HUDEP-2 (cell line): Measurements from ENCODE around the gene GIT1.

Experiments
- DNase-seq, 76 experiments: peaks; one replicate each; lab custom pipeline; 2025; ENCODE audit not compliant: unreplicated experiment in 76 of 76; lab: John Stamatoyannopoulos, UW

GIT1 gene

DNA sequence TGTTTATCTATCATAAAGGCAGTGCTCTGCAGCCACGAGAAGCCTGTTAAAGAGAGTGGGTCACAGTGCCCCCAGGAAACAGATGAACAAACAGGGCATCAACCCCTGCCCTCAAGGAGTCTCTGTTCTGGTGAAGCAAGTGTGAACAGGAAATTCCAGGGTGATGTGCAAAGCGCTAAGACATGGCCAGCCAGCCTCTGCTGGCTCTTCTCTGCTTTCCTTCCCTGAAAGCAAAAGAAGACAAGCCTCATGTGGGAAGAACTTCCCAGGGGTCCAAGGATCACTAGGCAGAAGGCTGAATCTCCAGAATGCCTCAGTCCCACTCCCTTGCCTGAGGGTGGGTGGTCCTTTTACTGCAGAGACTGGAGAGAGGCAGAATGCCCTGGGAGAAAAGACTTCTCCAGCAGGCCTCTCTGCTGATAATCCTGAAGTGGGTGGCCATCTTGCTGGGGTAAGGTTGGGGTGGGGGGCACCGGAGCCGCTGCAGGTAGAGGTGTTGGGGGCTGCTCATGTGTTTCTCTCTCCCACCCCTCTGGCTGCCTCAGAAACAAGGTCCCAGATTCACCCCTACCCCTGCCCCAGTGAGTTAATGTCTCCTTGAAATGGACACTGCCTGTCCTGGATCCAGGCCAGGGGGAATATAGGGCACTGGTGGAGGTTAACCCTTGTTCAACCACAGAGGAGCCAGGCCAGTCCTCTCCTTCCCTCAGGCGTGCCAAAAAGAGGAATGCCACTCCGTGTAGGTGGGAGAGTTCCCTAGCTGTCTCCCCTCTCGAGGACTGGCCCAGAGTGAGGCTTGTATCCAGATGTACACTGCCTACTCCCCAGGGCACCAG, 5.9 kb upstream of the GIT1 start:
- no peak for DNase-seq

DNA sequence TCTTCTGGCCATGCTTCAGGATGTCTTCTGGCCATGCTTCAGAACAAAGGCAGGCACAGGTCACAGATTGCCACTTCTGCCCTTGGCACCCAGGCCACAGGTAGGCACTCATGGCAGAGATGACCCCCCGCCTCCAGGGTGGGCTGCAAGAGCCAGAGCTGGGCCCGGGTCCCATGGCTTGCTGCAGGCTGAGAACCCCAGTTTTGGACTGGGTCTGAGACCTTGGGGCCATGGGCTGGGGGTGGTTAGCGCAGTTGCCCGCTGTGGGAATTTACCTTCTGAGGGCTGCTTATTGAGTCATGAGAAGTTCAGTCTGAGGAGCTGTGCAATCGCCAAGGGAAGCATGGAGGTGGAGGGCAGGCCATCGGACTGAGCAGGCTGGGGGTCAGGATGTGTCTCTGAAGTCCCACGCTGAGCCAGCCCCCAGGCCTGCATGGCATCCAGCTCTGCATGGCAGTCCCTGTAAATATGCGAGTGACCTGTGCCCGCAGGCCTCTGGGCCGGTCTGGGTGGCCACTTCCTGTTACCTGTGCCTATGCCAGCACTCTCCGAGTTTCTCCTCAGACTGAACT, 5.2 kb upstream of the GIT1 start:
- no peak for DNase-seq

DNA sequence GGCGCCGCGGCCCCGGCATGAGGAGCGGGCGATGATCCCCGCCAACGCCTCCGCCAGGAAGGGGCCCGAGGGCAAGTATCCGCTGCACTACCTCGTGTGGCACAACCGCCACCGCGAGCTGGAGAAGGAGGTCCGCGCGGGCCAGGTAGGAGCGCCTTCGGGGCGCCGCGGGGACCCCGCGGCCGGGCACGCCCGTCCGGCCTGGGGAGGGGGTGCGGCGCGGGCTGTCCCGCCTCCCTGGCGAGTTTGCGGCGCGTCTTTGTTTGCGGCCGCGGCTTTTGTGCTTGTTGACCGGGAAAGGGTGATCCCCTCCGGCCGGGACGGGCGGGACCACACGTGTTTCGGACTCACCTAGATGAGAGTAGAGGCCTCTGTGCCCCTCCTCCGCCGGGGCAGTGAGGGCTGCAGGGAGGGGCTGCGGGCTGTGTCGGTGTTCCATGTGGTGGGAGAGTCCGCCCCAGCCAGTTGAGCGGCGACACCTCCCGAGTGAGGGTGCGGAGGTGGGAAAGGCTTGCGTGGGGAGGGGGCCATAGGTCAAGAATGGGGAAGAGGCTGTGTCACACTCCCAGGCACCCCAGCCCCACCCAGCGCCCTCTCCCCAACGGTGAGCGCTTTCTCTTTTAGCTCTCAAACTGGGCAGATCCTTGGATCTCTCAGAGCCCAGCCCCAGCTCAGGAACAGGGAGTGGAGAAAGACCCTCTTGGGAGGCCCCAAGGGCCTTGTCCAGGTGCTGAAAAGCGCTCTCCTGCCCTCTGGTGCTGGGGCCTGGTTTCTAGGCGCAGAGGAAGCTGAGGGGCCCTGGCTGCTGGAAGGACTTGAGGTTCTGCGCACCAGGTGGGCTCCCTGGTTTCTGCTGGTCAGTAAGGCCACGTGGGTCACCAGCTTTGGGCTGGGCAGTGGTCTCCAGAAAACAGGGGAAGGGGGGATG, 4.4 kb upstream of the GIT1 start:
- peak in 17 of 76 experiments; percentile 6 to 34 (median 14) for DNase-seq

GRCh38 chr17:29592850-29593551, 3.6 kb upstream of the GIT1 start, which contains the start of gene ANKRD13B:
TSS of gene ANKRD13B (plus strand) at chr17:29593132. CDS start at chr17:29593622, 490 bp downstream.
- peak in 6 of 76 experiments; percentile 9 to 29 (median 14) for DNase-seq

DNA sequence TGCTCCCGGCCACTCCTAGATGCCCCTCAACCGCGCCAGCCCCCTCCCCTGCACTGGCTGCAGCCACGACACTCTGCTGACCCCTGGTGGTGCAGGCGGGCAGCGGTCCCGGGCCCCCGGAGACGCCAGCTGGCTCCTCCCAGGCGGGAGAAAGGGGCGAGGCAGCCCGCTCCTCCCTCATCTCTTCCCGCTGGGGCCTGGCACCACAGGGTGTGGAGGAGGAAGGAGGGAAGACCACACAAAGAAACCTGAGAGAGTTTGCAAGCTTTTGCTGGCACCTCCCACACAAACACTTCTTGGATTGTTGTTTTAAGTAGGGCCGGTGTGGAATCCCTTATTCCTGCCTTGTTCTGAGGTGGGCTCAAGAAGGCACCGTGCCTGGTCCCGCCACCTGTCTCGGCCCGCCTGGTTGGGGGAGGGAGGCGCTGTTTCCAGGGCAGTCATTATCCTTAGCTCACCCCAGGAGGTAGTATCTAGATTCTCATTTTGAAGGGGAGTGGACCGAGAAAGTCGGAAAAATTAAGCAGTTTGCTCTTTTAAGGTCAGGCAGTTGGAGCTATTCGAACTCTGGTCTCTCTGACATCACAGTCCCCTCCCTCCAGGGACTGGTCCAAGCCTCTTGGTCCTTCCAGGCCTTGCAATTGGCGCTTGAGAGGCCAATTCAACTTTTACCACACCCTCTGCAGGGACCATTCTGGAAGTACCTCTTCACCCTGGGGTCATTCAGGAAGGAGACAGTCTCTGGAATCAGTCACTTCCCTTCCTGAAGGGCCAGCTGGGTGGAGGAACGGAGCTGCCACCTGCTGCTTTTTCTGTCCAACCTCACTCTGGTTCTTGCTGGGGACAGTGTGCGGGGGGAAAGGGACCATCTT, 2.5 kb upstream of the GIT1 start:
- DNase-seq, result peak in 70 of 76 experiments; percentile 13 to 89 (median 67)

- peak in 45 of 76 experiments; percentile 16 to 77 (median 49) for DNase-seq
Observed at GRCh38 chr17:29591146-29591736, 1.8 kb upstream of the GIT1 start.

GRCh38 chr17:29590411-29591145, 1.1 kb upstream of the GIT1 start:
- DNase-seq, result peak in 7 of 76 experiments; percentile 15 to 57 (median 38)

GRCh38 chr17:29588562-29589411, 661 bp downstream of the GIT1 start:
- DNase-seq, result peak in 7 of 76 experiments; percentile 7 to 26 (median 20)

DNA sequence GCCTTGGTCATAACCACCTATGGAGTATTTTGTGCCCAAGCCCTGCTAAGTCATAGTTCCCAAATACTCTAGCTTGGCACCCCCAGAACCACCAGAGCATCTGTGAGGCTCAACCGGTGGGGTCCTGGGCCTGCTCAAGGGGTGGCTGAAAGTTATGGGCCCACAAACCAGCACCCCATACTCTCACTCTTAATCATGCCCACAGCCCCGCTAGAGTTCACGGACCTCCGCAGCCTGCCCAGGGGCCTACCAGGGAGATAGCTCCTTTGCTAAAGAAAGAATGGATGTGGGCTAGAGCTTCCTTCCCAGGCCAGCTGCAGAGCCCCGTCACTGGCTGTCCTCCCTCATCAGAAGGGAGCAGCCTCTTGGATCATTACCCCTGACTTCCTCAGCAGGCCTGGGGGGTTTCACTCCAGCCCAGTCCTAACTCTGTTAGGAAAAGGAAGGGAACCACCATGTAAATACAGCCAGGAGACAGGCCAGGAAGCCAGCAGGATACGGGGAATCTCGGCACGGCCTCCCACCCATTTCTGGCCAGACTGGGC, 1.4 kb downstream of the GIT1 start:
- no peak for DNase-seq

DNA sequence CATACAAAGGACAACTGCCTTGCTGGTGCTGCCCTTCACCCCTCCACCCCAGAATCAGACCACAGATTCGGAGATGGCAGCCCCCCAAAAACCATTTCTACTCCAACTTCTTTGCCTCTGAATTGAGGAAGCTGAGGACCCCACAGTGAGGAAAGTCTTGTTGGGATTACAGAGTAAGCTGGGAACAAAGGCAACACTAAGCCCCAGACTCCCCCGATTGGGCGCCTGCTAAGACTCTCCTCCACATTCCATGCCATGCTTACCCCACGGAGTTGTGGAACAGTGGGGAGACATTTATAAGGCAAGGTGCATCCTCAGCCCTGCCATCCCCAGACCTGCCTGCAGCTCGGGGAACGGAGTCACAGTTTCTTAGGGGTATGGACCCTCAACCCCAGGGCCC, 1.9 kb downstream of the GIT1 start:
- no peak for DNase-seq

- DNase-seq, result no peak
Observed at GRCh38 chr17:29586676-29587469, 2.6 kb downstream of the GIT1 start.

DNA sequence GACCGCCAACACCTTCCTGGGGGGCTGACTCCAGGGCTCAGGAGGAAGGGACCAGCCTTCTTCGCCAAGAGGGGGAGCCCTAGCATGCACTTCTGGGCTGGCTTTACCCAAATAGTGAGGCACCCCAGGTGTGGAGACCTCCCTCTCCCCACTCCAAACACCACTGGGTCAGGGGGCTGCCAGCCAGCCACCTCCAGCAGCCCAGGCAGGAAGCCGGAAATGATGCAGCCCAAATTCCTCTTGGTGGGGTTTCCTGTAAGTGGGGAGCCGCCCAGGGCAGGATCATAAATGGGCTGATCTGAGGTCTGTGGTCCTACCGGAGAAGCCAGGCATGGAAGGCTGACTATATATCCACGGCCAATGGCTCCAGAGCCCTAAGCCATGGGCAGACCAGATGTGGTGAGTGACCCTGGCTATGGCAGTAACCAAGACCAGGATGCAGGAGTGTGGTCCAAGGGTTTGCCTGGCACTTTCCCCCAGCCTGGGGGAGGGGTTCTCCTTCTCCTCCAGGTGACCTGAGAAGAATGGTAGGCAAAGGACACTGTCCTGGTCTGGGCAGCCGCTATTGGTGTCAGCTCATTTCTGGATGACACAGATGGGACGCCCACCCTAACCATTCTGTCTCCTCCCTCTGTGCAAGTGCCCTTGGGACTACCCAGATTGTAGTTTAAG, 4.2 kb downstream of the GIT1 start:
- peak in 1 of 76 experiments; percentile 9 for DNase-seq

GRCh38 chr17:29584452-29585079, 4.9 kb downstream of the GIT1 start:
- DNase-seq, result no peak

DNA sequence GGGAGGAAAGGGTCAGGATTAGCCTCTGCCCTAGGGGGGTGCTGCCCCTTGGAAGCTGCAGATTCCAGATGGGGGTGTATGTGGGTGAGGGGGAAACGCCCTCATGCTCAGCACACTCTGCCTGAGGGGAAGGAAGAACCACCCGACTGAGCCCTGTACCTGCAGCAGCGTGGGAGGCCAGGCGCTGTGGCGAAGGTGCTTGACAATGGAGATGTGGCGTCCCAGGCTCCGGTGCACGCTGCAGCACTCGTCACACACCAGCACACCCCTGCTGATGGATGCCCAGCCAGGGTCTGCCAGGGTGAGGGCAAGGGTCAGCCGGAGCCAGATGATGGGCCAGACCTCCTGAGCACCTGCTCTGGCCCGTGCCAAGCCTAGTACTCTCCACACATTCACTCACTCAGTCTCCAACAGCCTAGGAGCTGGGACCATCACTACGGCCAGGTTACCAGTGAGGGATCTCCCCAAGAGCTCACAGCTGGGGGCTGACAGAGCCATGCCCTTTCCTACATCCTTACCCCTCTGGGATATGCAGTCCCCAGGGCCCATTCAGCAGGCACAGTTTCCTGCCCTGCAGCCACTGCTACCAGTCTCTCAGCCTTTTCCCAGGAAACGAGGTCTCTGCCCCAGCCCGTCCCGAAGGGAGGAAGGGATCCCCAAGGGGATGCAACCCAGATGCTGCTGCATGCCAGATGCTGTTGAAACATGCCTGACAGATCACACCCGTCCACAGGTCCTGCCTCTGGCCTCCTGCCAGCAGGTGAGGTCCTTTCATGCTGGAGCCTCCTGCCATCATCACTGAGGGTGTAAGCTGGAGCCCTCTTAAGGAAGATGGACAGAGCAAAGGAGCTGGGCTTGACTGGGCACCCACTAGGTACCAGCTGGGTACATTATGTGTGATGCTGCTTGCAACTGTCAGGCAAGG, 5.9 kb downstream of the GIT1 start:
- DNase-seq, result no peak
